Adrenal gland (tissue), 12 donors: ENCODE measurements around the gene DCAF15. TPM values are rescaled to one million over a fixed set of nuclear protein-coding genes. Genes with fewer than 3 reads are reported as not detected.

ENCODE experiments used
- DNase-seq, 7 donors: peaks; one replicate each; pipeline ENCODE4 v3.0.0-alpha.2; 2019 to 2020
- H3K27ac ChIP-seq, 5 donors: fragments of 200-600 bp; sonication (generic) in 4 of 5; 1 replicate in 3 of 5; 2 replicates in 2 of 5; pipeline versions ENCODE4 v1.5.1 to v1.8.0; 2016 to 2020; ENCODE audit warnings: mild to moderate bottlenecking in 1 of 5
- H3K27me3 ChIP-seq: fragments of 200-600 bp; 2 replicates; pipeline ENCODE4 v1.8.0; 2021
- H3K36me3 ChIP-seq, 2 donors: fragments of 200-600 bp; replicated peaks in 1 of 2; 1 replicate in 1 of 2; 2 replicates in 1 of 2; pipeline versions ENCODE4 v1.5.1 to v1.8.0; 2018 to 2022
- H3K4me1 ChIP-seq, 2 donors: fragments of 200-600 bp; replicated peaks in 1 of 2; 1 replicate in 1 of 2; 2 replicates in 1 of 2; pipeline versions ENCODE4 v1.5.1 to v1.8.0; 2018 to 2021
- H3K4me3 ChIP-seq, 4 donors: fragments of 200-600 bp; sonication (generic) in 3 of 4; one replicate each; pipeline ENCODE4 v1.5.1; 2016 to 2018
- H3K9me3 ChIP-seq, 3 donors: fragments of 200-600 bp; sonication (generic) in 1 of 3; replicated peaks in 1 of 3; 1 replicate in 2 of 3; 2 replicates in 1 of 3; pipeline versions ENCODE4 v1.5.1 to v1.8.0; 2016 to 2021
- POLR2A ChIP-seq, 2 donors: fragments of 450-650 bp; IDR thresholded peaks; one replicate each; pipeline ENCODE4 v1.6.1; 2017; ENCODE audit warnings: antibody characterized with exemption in 2 of 2, mild to moderate bottlenecking in 2 of 2, moderate library complexity in 1 of 2
- WGBS, 4 donors: extraction: QIAGEN DNeasy Blood & Tissue Kit in 2 of 4; methylation state at CpG; one replicate each; pipeline versions ENCODE4 v1.1.5 to v1.1.7; 2013 to 2017; 5-methylcytosine and 5-hydroxymethylcytosine counted together
- intact Hi-C, 2 donors: fragments of 100-400 bp; cut with DNase I; formaldehyde crosslinking; loops; one replicate each; pipeline versions ENCODE4 v1.14.1 to v1.15.0; 2022 to 2023
- polyA plus RNA-seq, 3 donors: library from polyadenylated mRNA; stranded (reverse); fragments of 200-250 nt in 2 of 3; fragments of 350-450 nt in 1 of 3; fragmentation: Illumina TruSeq in 1 of 3; extraction: RNeasy Lipid Tissue Mini Kit (QIAGEN cat#74804) in 1 of 3; gene quantifications; one replicate each; pipeline ENCODE4 v1.2.3, GENCODE V29; 2013 to 2014
- total RNA-seq, 9 donors: library from RNA; depleted of rRNA in 4 of 9; stranded (reverse); fragments of >200 nt in 4 of 9; fragments of 120-200 nt in 1 of 9; fragmentation: NEBNext Ultra II Directional in 1 of 9; extraction: Animal tissue kit (Norgen Biotek cat#: 25700) in 1 of 9; gene quantifications; one replicate each; pipeline versions ENCODE4 v1.1.0 to v1.2.4, GENCODE V29; 2013 to 2023
- TF ChIP-seq, protein P1 (sequence below), 6 experiments: fragments of 450-650 bp in 4 of 6; fragments of 200-600 bp in 2 of 6; sonication (generic) in 1 of 6; IDR thresholded peaks; 1 replicate in 5 of 6; 2 replicates in 1 of 6; pipeline versions ENCODE4 v1.5.1 to v1.8.0; 2016 to 2021; ENCODE audit warnings: antibody characterized with exemption in 6 of 6, mild to moderate bottlenecking in 2 of 6, moderate library complexity in 1 of 6
- donor health status: healthy with polysubstance abuse.
- donor health status: Bipolar disorder and iron deficiency.
- donor health status: DM: yes; HTN: yes; CAD: no.
- donor health status: DM: no; HTN: no; CAD: no.
- donor health status: DM: no; HTN: no; CAD: no.
- donor health status: DM: yes; HTN: yes; CAD: no.

DCAF15 gene
- total and polyA plus RNA-seq, 12 donors: 6.7 to 147 (median 13.5) TPM

DNA sequence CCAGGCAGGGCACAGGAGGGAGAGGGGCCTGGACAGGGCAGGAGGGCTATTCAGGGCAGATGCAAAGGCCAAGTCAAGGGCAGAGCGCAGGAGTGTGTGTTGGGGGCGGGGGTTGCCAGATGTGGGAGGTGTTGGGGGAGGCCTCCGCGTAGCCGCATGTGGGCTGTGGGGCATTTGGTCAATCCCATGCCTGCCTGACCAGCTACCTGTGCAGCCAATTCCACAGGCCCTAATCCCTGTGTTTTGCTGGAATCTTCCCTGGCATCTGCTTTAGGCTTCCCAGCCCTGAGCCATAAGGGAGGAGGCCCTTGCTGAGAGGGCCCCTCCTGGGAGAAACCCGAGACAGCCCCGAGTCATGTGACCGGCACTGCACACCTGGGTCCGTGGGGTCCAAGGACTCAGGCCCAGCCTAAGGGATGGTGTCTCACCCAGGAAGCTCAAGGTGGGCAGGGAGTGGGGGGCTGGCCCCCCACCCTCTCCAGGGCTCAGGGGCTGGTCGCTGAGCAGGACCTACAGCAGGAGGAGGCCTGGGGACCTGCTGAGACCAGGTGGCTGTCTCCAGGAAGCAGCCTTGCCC is 33.5 kb downstream of the DCAF15 start:
- Histone ChIP-seq H3K36me3 (no peaks in the 10 kb centered on the region), H3K27me3 (no peaks in the 10 kb centered on the region), H3K9me3 (no peaks in the 10 kb centered on the region), H3K4me1 (peaks cover 12 to 20% of the 10 kb centered on the region in 2 donors), H3K4me3 (no peak overlapping the region), H3K27ac (peak overlapping the region; percentile 62 to 86 (median 70))
- no peak for DNase-seq
- TF ChIP-seq POLR2A (IDR thresholded peaks at IDR 0.05): no peak
- TF ChIP-seq, protein P1, sequence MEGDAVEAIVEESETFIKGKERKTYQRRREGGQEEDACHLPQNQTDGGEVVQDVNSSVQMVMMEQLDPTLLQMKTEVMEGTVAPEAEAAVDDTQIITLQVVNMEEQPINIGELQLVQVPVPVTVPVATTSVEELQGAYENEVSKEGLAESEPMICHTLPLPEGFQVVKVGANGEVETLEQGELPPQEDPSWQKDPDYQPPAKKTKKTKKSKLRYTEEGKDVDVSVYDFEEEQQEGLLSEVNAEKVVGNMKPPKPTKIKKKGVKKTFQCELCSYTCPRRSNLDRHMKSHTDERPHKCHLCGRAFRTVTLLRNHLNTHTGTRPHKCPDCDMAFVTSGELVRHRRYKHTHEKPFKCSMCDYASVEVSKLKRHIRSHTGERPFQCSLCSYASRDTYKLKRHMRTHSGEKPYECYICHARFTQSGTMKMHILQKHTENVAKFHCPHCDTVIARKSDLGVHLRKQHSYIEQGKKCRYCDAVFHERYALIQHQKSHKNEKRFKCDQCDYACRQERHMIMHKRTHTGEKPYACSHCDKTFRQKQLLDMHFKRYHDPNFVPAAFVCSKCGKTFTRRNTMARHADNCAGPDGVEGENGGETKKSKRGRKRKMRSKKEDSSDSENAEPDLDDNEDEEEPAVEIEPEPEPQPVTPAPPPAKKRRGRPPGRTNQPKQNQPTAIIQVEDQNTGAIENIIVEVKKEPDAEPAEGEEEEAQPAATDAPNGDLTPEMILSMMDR (IDR thresholded peaks at IDR 0.05): no peak
- intact Hi-C loops: no loop called here
- 81 to 95% (median 87%) methylated on average over 4 to 10 of the region's 10 CpGs for WGBS, 4 donors

DNA sequence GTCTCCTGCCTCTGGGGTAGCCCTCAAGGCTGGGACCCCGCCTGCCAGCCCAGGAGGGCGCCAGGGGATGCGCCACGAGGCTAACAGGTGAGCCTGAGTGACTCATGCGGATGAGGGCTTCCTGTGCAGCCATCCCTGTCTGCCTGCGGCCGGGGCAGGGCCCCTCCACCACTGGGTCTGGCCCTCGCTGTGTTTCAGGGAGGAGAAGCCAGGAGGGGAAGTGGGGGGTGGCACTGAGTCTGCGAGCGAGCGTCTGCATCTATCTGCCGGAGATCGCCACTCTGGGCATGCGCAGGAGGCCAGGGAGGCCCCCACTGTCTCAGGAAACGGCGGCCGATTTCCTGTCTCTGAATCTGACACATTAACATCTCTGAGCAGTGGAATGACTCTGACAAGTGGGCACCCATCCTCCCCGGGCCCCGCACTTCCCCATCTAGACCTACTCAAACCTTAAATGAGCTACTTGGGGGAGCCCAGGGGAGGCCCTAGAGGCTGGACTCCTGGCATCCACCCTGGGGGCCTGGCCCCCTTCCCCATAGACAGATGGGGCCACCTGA is 34.1 kb downstream of the DCAF15 start:
- Histone ChIP-seq H3K4me3 (no peak overlapping the region), H3K27me3 (no peaks in the 10 kb centered on the region), H3K4me1 (peaks cover 12 to 20% of the 10 kb centered on the region in 2 donors), H3K9me3 (no peaks in the 10 kb centered on the region), H3K27ac (peak overlapping the region; percentile 62 to 86 (median 70)), H3K36me3 (no peaks in the 10 kb centered on the region)
- WGBS, 4 donors: 48 to 69% (median 65%) methylated on average over 1 to 19 of the region's 19 CpGs
- no peak for TF ChIP-seq POLR2A (IDR thresholded peaks at IDR 0.05)
- TF ChIP-seq, protein P1 (IDR thresholded peaks at IDR 0.05): no peak
- peak; percentile 77 to 94 (median 85) for DNase-seq
- intact Hi-C loops: no loop called here

DNA sequence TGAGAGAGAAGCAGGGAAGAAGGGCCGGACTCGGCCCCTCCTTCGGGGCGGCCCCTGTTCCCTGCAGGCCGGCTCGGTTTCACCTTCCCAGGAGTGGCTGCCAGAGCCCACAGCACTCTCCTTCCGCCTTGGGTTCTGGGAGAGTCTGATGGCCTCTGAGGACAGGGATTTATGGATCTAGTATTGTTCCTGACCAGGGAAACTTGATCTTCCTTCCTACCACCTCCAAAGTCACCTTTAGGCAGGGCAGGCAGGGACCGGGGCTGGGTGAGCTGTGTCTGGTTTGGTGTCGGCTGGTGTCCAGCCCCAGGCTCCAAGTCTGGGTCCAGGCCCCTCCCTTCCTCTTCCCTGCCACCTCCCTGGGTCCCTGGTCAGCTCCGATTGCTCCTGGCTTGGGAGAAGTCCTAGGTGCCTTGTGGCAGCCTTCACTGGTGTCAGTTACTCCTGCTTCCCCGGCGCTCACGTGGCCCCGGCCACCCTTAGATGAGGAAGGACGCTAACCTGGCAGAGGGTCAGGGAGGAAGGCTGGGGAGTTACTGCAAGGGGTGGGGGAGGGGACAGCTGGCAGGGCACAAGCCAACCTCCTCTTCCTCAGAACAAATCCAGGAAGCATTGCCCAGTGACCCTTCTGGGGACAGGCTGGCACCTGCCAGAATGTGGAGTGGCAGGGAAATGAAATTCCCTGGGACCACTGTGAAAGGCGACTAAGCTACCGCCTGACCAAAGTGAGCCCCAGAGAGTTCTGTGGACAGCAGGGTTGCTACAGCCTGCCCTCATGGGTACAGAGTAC is 35.0 kb downstream of the DCAF15 start:
- peak in 6 of 7 donors; percentile 52 to 71 (median 66) for DNase-seq
- H3K4me3 ChIP-seq: no peak overlapping the region
- intact Hi-C loops: no loop called here
- no peaks in the 10 kb centered on the region for H3K27me3 ChIP-seq
- H3K4me1 ChIP-seq: peaks cover 12 to 20% of the 10 kb centered on the region in 2 donors
- WGBS, 4 donors: 37 to 49% (median 41%) methylated on average over 13 to 17 of the region's 17 CpGs
- peaks cover 0 to 2% of the 10 kb centered on the region in 2 donors for H3K36me3 ChIP-seq
- no peaks in the 10 kb centered on the region for H3K9me3 ChIP-seq
- peak overlapping the region; percentile 0 to 86 (median 70) for H3K27ac ChIP-seq
- TF ChIP-seq POLR2A (IDR thresholded peaks at IDR 0.05): no peak
- TF ChIP-seq, protein P1 (IDR thresholded peaks at IDR 0.05): no peak

DNA sequence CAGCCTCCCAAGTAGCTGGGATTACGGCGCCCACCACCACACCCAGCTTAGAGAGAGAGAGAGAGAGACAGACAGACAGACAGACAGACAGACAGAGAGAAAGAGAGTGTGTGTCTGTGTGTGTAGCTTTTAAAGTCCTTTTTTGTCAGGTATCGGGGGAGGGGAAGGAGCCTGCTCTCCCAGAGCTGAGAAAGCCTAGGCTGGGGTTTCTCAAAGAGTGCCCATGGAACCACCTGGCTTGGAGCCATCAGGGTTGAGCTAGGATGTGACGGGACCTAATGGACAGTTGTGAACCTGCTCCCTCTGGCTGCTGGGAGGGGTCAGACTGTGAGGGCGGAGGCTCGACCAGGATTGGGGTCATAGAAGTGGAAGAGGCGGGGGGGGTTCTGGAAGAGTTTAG is 37.2 kb downstream of the DCAF15 start:
- Histone ChIP-seq H3K4me1 (peaks cover 12 to 20% of the 10 kb centered on the region in 2 donors), H3K9me3 (no peaks in the 10 kb centered on the region), H3K4me3 (no peak overlapping the region), H3K27ac (no peak overlapping the region), H3K27me3 (no peaks in the 10 kb centered on the region), H3K36me3 (peaks cover 0 to 12% of the 10 kb centered on the region in 2 donors)
- DNase-seq: no peak
- TF ChIP-seq POLR2A (IDR thresholded peaks at IDR 0.05): no peak
- TF ChIP-seq, protein P1 (IDR thresholded peaks at IDR 0.05): no peak
- 87 to 93% (median 92%) methylated on average over 7 of the region's 7 CpGs for WGBS, 4 donors
- intact Hi-C loops: no loop called here
